ENCODE measurements around the gene EIF3L.

EIF3L gene

GRCh38 chr22:37855462-37855861 is 6.2 kb downstream of the EIF3L start:
- Histone ChIP-seq H3K4me2 (ENCODE audit: low read depth, low read length, poor library complexity, severe bottlenecking) (no peak overlapping the region), H3F3A (ENCODE audit: insufficient read depth) (peaks cover 4% of the 10 kb centered on the region; the same call in 1 of the 2 replicates), H3K79me2 (ENCODE audit: insufficient read depth, low read length) (peaks cover 57% of the 10 kb centered on the region), H3K27me3 (ENCODE audit: low read length) (no peaks in the 10 kb centered on the region), H4K20me1 (ENCODE audit: low read depth, low read length) (peaks cover 7% of the 10 kb centered on the region), H3K9me3 (ENCODE audit: insufficient read depth, low read length) (no peaks in the 10 kb centered on the region), H2AFZ (ENCODE audit: low read depth, low read length, severe bottlenecking) (no peak overlapping the region), H3K36me3 (ENCODE audit: low read length) (peaks cover 33% of the 10 kb centered on the region), H3K9ac (ENCODE audit: low read length) (no peak overlapping the region), H3K9me2 (replicated peaks; ENCODE audit: insufficient read depth, low read length) (no peaks in the 10 kb centered on the region), H3K4me3 (ENCODE audit: insufficient read depth, low read length, poor library complexity, severe bottlenecking) (no peak overlapping the region), H3K27ac (ENCODE audit: low read depth, low read length) (no peak overlapping the region)
- TF ChIP-seq, protein P1, sequence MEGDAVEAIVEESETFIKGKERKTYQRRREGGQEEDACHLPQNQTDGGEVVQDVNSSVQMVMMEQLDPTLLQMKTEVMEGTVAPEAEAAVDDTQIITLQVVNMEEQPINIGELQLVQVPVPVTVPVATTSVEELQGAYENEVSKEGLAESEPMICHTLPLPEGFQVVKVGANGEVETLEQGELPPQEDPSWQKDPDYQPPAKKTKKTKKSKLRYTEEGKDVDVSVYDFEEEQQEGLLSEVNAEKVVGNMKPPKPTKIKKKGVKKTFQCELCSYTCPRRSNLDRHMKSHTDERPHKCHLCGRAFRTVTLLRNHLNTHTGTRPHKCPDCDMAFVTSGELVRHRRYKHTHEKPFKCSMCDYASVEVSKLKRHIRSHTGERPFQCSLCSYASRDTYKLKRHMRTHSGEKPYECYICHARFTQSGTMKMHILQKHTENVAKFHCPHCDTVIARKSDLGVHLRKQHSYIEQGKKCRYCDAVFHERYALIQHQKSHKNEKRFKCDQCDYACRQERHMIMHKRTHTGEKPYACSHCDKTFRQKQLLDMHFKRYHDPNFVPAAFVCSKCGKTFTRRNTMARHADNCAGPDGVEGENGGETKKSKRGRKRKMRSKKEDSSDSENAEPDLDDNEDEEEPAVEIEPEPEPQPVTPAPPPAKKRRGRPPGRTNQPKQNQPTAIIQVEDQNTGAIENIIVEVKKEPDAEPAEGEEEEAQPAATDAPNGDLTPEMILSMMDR (IDR thresholded peaks at IDR 0.05; ENCODE audit: insufficient read depth, low read length, poor library complexity, severe bottlenecking) = no peak
- TF ChIP-seq EZH2phosphoT487 (conservative IDR thresholded peaks at IDR 0.05; ENCODE audit: low read length) = no peak

DNA sequence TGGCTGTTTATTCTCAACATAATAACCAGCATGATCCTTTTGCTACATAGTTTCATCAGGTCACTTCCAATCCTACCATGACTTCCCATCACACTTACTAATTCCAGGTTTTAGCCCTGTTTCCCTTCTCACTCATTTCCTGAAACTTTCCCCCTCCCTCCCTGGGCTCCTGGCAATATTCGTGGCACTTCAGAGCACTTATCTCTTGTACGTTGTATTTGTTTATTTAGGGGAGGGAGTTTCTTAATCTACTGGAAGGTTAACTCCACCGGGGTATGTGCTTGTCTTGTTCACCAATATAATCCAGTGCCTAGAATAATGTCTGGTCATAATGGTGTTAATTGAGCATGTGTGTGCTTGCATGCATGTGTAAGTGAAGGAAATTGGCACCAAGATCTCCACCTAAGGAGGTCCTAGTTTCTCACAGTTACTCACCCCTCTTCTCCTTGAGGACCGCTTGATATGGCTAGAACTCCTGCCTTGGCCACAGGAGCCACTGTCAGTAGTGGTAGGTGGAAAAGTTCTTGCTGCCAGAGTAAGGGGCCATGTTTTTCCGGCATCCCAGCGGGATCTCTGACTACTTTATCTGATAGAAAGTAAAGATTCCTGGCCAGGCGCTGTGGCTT is 11.7 kb downstream of the EIF3L start:
- Histone ChIP-seq H2AFZ (ENCODE audit: low read depth, low read length, severe bottlenecking) (no peak overlapping the region), H3K4me3 (ENCODE audit: insufficient read depth, low read length, poor library complexity, severe bottlenecking) (no peak overlapping the region), H4K20me1 (ENCODE audit: low read depth, low read length) (peaks cover 3% of the 10 kb centered on the region; the same call in 1 of the 2 replicates), H3K9me2 (replicated peaks; ENCODE audit: insufficient read depth, low read length) (no peaks in the 10 kb centered on the region), H3K9ac (ENCODE audit: low read length) (no peak overlapping the region), H3K36me3 (ENCODE audit: low read length) (peaks cover 30% of the 10 kb centered on the region), H3F3A (ENCODE audit: insufficient read depth) (peaks cover 13% of the 10 kb centered on the region), H3K27ac (ENCODE audit: low read depth, low read length) (no peak overlapping the region), H3K79me2 (ENCODE audit: insufficient read depth, low read length) (peaks cover 14% of the 10 kb centered on the region), H3K27me3 (ENCODE audit: low read length) (no peaks in the 10 kb centered on the region), H3K9me3 (ENCODE audit: insufficient read depth, low read length) (no peaks in the 10 kb centered on the region), H3K4me2 (ENCODE audit: low read depth, low read length, poor library complexity, severe bottlenecking) (no peak overlapping the region)
- no peak for TF ChIP-seq EZH2phosphoT487 (conservative IDR thresholded peaks at IDR 0.05; ENCODE audit: low read length)
- TF ChIP-seq, protein P1 (IDR thresholded peaks at IDR 0.05; ENCODE audit: insufficient read depth, low read length, poor library complexity, severe bottlenecking) = no peak

GRCh38 chr22:37862570-37863325 is 13.5 kb downstream of the EIF3L start:
- peaks cover 34% of the 10 kb centered on the region for H3K36me3 ChIP-seq (ENCODE audit: low read length)
- peaks cover 13% of the 10 kb centered on the region for H3F3A ChIP-seq (ENCODE audit: insufficient read depth)

More at GRCh38 chr22:37862570-37863325, 13.5 kb downstream of the EIF3L start:
- Histone ChIP-seq H3K27me3 (ENCODE audit: low read length) (no peaks in the 10 kb centered on the region), H3K4me3 (ENCODE audit: insufficient read depth, low read length, poor library complexity, severe bottlenecking) (no peak overlapping the region), H3K27ac (ENCODE audit: low read depth, low read length) (no peak overlapping the region), H3K79me2 (ENCODE audit: insufficient read depth, low read length) (peaks cover 15% of the 10 kb centered on the region; the same call in 1 of the 2 replicates), H3K9me3 (ENCODE audit: insufficient read depth, low read length) (no peaks in the 10 kb centered on the region), H3K9ac (ENCODE audit: low read length) (no peak overlapping the region), H2AFZ (ENCODE audit: low read depth, low read length, severe bottlenecking) (no peak overlapping the region), H3K9me2 (replicated peaks; ENCODE audit: insufficient read depth, low read length) (no peaks in the 10 kb centered on the region), H3K4me2 (ENCODE audit: low read depth, low read length, poor library complexity, severe bottlenecking) (no peak overlapping the region), H4K20me1 (ENCODE audit: low read depth, low read length) (peaks cover 3% of the 10 kb centered on the region; the same call in 1 of the 2 replicates)
- TF ChIP-seq, protein P1 (IDR thresholded peaks at IDR 0.05; ENCODE audit: insufficient read depth, low read length, poor library complexity, severe bottlenecking) = no peak
- TF ChIP-seq EZH2phosphoT487 (conservative IDR thresholded peaks at IDR 0.05; ENCODE audit: low read length) = no peak
